GM12801 (cell line): Measurements from ENCODE around the gene ITGB3BP.

Experiments
- TF ChIP-seq, protein P1 (sequence below): IDR thresholded peaks from one replicate; pipeline ENCODE4 v1.5.1; 2011; ENCODE audit warnings: control low read depth; ENCODE audit not compliant: insufficient read length; ENCODE audit errors: extremely low read depth

The ITGB3BP gene

DNA sequence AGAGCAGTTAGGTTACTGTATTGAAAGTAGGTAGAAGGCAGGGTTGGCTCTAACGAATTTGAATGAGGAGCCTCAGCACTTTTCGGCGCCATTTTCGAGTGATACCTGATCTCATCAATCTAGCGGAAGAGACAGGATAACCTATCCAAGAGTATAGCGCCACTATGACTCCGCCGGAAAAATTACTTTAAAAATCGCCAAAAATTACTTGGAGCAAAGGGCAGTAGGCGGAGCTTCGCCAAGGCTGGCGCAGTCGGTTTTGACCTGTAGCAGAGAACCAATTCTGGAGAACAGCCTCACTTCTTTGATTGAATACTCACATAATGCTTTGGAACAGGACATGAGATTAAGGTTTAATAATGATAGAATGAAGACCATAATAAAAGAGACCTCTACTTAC, 25.9 kb upstream of the ITGB3BP start:
- TF ChIP-seq, protein P1, sequence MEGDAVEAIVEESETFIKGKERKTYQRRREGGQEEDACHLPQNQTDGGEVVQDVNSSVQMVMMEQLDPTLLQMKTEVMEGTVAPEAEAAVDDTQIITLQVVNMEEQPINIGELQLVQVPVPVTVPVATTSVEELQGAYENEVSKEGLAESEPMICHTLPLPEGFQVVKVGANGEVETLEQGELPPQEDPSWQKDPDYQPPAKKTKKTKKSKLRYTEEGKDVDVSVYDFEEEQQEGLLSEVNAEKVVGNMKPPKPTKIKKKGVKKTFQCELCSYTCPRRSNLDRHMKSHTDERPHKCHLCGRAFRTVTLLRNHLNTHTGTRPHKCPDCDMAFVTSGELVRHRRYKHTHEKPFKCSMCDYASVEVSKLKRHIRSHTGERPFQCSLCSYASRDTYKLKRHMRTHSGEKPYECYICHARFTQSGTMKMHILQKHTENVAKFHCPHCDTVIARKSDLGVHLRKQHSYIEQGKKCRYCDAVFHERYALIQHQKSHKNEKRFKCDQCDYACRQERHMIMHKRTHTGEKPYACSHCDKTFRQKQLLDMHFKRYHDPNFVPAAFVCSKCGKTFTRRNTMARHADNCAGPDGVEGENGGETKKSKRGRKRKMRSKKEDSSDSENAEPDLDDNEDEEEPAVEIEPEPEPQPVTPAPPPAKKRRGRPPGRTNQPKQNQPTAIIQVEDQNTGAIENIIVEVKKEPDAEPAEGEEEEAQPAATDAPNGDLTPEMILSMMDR, result no peak

DNA sequence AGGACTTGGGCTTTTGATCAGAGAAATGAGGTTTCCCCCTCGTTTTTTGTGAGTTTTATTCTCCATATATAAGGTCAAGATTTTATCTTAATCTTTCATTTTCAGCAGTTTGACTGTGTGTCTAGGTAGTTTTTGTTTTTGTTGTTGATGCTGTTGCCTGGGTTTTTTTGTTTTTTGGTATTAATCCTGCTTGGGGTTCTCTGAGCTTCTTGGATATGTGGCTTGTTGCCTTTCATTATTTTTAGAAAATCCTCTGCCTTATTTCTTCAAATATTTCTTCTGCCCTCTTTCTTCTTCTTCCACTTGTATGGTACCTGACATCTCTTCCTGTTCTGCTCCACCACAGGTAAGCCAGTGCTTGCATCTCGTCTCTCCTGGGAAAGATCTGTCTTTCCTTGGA, 25.3 kb upstream of the ITGB3BP start:
- TF ChIP-seq, protein P1, result no peak

DNA sequence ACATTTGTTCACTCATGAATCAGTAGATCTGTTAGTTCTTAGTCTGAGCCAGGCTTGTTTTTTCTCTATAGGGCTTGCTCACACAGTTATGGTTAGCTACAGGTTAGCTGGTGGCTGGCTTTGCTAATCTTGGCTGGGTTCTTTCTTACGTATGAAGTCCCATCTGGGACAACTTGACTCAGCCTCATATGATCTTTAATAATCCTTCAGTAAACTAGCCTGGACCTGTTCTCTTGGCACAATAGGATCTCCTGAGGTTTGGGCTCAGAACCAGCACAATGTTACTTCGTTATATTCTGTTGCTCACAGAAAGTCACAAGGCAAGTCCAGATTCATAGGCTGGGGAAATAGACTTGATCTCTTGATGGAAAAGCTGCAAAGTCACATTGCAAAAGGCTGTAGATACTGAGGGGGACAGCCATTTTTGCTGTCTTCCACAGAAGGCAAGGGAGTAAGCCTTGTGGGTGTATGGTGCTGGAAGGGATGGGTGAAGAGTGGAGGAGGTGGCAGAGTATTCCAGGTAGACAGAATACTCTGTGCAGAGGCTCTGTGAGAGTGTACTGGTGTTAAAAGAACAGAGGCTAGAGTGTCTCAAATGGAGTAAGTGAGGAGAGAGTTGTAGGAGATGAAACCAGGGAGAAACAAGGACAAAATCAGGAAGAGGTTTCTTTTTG, 24.7 kb upstream of the ITGB3BP start:
- TF ChIP-seq, protein P1, result no peak

DNA sequence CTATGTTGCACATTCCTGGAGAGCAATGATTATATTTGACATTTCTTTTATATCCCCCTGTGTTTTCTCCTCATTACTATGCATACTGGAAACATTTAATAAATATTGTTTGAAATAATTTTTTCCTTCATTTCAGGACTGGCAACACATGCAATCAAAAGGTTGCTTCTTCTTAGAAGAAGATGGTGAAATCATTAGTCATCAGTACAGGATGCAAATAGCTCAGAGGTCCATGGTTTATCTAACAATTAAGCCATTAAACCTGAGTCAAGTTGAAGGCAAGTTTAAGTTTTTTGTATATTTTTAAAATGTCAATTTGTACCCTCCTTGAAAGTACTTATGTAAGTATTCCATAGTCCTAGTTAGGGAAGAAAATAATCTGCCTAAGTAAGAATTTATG, 22.8 kb upstream of the ITGB3BP start:
- TF ChIP-seq, protein P1, result no peak

DNA sequence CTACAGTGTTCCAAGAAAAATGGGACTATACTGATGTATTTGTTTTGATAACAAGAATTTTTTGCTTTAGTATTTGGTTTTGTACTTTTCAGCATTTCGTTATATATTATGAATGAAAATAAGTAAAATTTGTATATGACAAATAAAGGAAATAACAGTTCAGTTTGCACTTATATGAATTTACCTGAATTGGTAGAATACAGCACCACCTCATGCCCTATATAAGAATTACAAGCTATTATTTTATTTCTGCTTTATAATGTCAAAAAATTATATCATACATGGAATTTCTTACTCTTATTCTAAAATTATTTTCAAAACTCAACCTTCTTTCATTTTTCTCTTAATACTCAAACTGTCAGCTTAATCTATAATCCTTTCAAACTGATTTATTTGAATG, 14.9 kb upstream of the ITGB3BP start:
- TF ChIP-seq, protein P1, result no peak

DNA sequence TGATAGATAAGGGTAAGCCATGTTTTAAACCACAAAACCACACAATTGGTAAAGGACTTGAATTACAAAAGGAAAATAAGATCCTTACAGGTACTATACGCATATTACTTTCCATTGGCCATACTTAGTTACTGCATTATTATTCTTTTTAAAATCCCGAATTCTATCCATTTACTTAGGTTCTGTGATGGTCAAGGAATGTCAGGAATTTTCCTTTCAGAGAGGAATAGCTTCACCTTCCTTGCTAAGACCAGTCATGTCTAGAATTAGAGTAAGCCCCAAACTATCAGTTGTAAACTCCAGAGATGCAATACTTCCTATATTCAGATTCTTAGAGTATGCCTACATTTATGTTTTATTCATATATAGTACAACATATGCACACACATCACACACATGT, 14.0 kb upstream of the ITGB3BP start:
- TF ChIP-seq, protein P1, result no peak

DNA sequence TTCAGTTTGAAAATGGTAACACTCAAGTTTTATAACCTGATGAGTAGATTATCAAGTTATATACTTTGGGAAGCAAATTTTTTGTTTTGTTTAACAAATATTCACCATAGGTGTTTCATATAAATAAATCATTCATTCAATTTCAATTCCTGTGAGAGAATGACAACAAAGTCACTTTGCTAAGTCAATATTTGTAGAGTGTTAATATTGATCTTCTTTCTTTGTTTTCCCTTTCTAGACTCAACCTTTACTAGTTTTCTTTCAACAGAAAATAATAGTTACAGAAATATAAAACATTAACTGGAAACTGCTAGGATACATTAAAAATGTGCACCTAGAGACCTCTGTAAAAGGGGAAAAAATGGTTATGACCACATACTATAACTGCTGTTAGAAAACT, 11.4 kb upstream of the ITGB3BP start:
- TF ChIP-seq, protein P1, result no peak
